CD4-positive, alpha-beta T cell treated with Interleukin-17A for 1 hour (primary cell): ENCODE results near the gene AP5Z1.

Experiments
- DNase-seq: peaks from one replicate; pipeline ENCODE4 v3.0.0-alpha.2; 2020

Gene AP5Z1

DNA sequence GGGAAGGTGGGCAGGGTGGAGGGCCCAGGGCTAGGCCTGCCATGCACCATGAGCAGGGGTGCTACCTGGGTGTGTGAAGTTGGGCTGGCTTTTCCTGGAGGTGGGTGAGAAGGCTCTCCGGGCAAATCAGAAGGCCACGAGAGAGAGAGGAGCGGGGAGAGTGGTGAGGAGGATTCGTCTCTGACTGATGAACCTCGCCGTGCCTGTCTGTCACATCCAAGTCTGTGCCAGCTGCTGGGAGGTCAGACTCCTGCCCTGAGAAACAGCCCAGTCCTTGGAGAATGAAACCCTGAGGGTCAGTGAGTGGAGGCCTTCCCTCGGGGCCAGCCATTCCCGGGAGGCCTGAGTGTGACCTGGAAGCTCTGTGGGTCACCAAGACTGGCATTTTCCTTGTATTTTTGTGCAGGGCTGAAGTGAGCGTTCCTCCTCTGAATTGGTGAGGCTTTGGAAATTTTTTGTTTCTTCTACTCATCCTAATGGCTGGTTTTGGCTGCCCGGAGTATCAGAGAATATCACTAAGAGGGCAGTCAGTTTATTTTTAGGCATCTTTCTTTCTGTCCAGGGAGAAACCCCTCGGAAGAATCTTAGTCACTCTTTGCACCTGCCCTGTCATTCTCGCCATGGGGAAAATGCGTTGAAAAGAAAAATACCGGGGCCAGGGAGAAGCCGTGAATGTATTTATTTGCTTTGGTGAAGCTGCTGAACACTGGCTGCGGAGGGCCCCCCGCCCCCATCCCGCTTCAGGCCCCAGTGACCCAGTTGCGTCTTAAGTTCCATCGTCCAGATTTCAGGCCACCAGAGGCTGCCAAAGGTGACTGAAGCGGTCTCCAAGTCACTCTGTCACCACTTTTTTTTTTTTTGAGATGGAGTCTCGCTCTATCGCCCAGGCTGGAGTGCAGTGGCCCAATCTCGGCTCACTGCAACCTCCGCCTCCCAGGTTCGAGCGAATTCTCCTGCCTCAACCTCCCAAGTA lies 6.5 kb upstream of the AP5Z1 start:
- no peak for DNase-seq

- no peak for DNase-seq
These were observed 5.7 kb upstream of the AP5Z1 start for GRCh38 chr7:4769761-4770160.

DNA sequence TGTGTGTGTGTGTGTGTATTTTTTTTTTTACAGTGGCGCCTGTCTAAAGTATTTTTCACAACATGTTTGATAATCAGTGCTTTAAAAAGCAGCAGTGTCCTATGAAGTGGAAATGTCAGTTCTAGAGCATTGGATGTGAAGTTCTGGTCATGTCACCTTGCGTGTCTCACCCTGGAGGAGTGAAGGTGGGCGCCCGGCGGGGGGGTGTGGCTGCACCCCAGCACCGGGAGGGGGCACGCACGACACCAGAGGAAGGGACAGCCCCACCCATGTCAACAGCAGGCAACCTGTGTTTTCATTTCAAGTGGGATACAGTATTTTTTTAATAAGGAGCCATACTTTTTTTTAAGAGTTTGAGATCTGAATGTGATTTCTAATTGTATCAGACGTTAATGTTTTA lies 4.5 kb upstream of the AP5Z1 start:
- no peak for DNase-seq

DNA sequence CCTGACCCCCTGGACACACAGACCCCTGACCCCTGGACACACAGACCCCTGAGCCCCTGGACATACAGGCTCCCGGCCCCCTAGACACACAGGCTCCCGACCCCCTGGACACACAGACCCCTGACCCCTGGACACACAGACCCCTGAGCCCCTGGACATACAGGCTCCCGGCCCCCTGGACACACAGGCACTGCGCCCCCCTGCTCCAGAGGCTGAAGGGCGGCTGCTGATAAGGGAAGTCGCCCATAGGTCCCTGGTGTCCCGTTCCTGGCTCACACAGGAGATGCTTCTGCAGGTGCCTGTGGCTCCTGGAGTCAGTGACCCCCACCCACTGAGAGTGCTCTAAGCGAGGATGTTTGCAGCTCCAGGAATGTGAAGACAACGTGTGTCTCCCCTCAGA lies 3.7 kb upstream of the AP5Z1 start:
- DNase-seq, result no peak

GRCh38 chr7:4772306-4772705 lies 3.1 kb upstream of the AP5Z1 start:
- DNase-seq, result no peak

GRCh38 chr7:4774007-4774406 lies 1.4 kb upstream of the AP5Z1 start:
- DNase-seq, result no peak

DNA sequence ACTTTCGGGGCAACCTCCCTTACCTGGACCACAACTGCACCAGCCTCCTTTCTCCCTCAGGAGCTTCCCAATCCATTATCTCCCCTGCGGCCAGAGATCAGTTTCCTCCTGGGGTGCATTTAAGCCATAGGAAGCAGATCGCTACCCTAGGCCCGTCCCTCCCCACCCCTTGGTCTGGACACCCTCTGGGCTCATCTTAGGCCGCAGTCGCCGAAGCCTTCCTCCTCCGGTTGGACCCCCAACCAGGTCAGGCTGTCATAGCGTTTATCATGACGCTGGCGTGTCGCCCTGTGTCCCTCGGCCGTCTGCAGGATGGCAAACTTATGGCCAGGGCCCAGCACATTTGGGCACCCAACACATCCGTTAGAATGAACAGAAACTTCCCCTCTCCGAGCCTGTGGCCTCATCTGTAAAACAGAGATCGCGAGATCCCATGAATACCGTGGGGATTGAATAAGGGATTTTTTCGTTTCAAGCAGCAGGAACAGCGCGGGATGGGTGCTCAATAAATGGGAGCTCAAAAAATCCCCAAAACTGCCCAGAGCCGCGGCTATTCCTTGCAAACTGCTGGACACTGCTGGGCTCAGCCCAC lies 669 bp upstream of the AP5Z1 start:
- DNase-seq, result no peak

DNA sequence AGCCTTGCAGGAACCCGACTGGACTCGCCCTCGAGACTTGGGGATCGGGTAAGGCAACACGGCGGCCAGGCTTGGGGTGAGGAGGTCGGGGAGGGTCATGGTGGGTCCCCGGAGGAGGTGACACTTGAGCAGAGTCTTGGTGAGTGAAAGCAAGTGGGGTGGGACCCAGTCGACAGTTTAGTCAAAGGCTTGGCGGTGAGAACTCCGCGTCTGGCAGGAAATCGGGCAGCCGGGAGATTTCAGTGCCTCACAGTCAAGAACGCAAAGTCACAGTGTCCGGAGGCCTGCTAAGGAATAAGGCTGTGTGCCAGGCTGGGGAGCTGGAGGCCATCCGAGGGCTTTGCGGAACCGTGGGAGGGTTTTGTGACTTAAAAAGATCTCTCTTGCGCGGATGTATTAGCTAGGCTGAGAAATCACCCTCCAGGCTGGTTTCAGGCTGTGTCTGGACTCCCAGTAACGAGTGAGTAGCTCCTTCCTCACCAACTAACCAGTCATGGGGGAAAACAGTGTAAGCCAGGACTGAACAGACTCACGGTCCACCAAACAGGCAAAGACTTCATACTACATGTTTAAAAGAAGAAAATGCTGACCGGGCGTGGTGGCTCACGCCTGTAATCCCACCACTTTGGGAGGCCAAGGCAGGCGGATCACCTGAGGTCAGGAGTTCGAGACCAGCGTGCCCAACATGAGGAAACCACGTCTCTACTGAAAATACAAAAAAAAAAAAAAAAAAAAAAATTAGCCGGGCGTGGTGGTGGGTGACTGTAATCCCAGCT lies 613 bp downstream of the AP5Z1 start:
- peak; percentile 64 for DNase-seq

GRCh38 chr7:4779118-4779517 lies 3.7 kb downstream of the AP5Z1 start:
- no peak for DNase-seq

DNA sequence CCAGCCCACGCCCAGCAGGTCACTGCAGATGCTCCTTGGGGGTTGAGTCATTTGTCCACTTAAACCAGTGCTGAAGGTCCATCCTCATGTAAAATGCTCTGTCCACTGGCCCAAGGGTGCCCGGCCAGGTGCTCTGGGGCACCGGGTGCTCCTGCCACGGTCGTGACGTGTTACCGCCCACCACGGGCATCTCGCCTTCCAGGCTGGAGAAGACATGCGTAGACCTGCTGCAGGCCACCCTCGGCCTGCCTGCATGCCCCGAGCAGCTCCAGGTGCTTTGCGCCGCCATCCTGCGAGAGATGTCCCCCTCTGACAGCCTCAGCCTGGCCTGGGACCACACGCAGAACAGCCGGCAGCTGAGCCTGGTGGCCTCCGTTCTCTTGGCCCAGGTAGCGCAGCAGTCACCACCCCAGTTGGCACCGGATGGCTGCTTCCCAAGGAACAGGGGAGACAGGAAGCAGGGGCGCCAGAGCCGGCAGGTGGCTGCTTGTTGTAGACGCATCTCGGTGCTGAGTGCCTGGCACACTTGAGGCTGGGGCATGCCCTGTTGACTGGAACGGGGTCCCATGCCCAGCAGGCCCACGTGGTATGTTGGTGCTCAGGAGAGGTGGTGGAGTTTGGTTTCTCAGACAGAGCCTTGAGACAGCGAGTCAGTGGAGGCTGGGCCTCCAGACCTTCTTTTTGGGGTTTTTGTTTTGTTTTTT lies 6.1 kb downstream of the AP5Z1 start:
- no peak for DNase-seq

DNA sequence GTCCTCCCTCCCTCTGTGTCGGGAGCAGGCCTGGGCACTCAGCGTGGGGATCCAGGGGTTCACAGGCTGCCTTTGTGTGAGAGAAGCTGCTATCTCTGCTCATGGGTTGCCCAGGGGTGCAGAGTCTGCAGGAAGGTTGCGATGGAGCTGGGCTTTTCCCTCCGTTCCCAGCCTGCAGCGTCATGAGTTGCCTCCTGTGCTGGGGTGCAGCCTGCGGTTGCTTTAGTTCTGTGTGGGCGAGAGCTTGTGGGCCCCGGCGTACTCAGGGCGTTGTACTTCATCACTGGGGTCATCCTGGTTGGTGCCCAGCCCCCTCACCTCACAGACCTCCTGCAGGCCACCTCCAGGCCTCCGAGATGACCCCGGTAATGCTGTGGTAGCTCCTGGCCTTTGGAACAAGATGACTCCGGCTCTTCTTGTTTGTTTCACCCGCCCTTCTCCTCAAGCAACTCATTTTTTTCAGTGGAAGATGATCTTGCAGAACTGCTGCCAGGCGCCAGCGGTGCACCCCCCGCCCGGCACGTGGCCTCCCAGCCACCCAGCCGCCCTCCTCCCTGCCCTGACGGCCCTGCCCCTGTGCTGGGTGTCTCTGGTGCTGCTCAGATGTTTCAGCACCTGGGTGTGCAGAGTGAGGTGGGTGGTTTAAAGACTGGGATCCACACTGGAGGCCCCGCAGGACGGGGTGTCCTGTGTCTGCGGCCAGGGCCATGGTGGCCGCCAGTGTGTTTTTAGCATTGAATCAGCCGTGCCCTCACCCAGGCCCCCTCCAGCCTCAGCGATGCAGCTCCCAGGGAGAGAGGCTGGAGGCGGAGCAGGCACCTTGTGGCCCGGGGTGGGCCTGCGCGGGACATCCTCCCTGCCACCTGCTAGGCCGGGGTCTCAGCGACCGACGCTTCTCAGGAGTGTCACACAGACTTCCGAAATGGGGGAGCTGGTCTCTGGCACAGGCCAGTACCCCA lies 7.2 kb downstream of the AP5Z1 start:
- no peak for DNase-seq

DNA sequence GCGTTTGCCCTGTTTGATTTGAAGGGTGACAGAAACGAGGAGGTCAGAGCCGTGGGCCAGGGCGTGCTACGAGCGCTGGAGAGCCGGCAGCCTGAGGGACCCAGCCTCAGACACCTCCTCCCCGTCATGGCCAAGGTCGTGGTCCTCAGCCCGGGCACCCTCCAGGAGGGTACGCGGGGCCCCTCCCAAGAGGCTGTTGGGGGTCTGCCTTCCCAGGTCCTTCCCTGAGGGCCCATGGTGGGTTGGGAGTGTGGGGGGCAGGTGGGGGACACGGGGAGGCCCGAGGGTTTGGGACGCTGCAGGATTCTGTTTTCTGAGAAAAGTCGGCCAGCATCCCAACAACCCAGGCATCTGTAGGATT lies 7.8 kb downstream of the AP5Z1 start:
- no peak for DNase-seq

GRCh38 chr7:4783762-4784351 lies 8.4 kb downstream of the AP5Z1 start:
- DNase-seq, result no peak

GRCh38 chr7:4784799-4785198 lies 9.4 kb downstream of the AP5Z1 start:
- DNase-seq, result no peak

GRCh38 chr7:4785371-4785770 lies 9.9 kb downstream of the AP5Z1 start:
- DNase-seq, result no peak

- DNase-seq, result no peak
These were observed 10.6 kb downstream of the AP5Z1 start for GRCh38 chr7:4786015-4786414.

GRCh38 chr7:4787541-4787940 lies 12.1 kb downstream of the AP5Z1 start:
- no peak for DNase-seq

DNA sequence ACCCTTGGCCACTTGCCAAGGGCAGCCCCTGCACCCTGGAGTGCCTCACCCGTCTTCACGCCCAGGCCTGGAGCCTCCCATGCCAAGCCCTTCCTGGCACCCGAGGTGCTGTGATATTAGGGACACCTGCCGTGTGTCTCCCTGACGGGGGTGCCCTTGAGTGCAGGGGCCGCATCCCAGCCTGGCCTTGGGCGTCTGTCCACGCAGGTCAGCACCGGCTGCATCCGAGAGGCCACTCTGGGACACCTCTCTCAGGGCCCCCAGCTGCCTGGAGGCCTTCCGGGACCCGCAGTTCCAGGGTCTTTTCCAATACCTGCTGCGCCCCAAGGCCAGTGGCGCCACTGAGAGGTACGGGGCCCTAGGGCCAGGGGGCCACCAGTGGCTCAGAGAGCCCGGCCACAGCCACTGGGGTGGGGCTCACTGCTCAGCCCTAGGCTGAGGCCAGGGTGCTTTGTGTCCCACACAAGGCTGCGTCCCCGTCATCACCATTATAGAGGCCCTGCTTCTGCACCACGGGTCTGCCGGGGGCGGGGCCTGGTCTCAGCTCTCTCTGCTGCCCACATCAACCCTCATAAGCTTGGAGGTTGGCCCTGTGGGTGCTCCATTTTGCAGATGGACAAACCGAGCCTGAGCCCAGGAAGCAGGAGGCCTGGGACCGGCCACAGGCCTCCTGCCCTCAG lies 12.7 kb downstream of the AP5Z1 start:
- no peak for DNase-seq

GRCh38 chr7:4788627-4789189 lies 13.3 kb downstream of the AP5Z1 start:
- no peak for DNase-seq
